Measurements from ENCODE around the gene NPAS2. TPM values are rescaled to one million over a fixed set of nuclear protein-coding genes. Genes with fewer than 3 reads are reported as not detected.

Gene NPAS2
- total RNA-seq, 1 experiment from 2014 or later, result 20.4 TPM

GRCh38 chr2:100870652-100871531 is 51.0 kb downstream of the NPAS2 start:
- Histone ChIP-seq H3K4me2 (ENCODE audit: low read length) (no peak overlapping the region), H3K27me3 (ENCODE audit: insufficient read depth, low read length) (no peaks in the 10 kb centered on the region), H4K20me1 (ENCODE audit: insufficient read depth) (no peaks in the 10 kb centered on the region), H3K4me3 (replicated peaks in 1 of 2; ENCODE audit: low read depth in 1 of 2, low read length in 2 of 2) (no peak overlapping the region), H3K27ac (ENCODE audit: low read depth, low read length) (no peak overlapping the region), H3K9me2 (ENCODE audit: insufficient read depth) (no peaks in the 10 kb centered on the region), H3K36me3 (ENCODE audit: control insufficient read depth in 1 of 2, insufficient read depth in 2 of 2, low read length in 2 of 2) (no peaks in the 10 kb centered on the region), H3K79me2 (ENCODE audit: insufficient read depth, low read length) (no peaks in the 10 kb centered on the region), H3K9ac (ENCODE audit: low read length) (no peak overlapping the region), H3K4me1 (ENCODE audit: control insufficient read depth in 1 of 2, insufficient read depth in 2 of 2, low read length in 2 of 2) (peaks cover 3 to 13% of the 10 kb centered on the region in 2 experiments; a peak in 3 of 4 replicates), H2AFZ (ENCODE audit: low read depth, low read length, poor library complexity, severe bottlenecking) (no peak overlapping the region), H3K9me3 (ENCODE audit: control insufficient read depth in 1 of 2, insufficient read depth in 1 of 2, low read depth in 1 of 2, low read length in 2 of 2) (peaks cover 5 to 6% of the 10 kb centered on the region in 2 experiments; a peak in 3 of 4 replicates)
- ChIA-PET POLR2A (no interaction called here), RAD21 (ENCODE audit: low non-redundant PET in 1 of 2, low total read pairs in 2 of 2, uncharacterized antibody in 2 of 2, unreplicated experiment in 2 of 2) (interaction anchor here in 1 of 2 experiments (1.1 kb wide), 1 partner anchor 141 kb away, joined by 3 read pairs; no protein-coding TSS in a partner anchor), CTCF (interaction anchor here (0.9 to 1.7 kb wide), 4 partner anchors 8 to 141 kb away, joined by 3 to 7 read pairs (median 3); no protein-coding TSS in a partner anchor)
- intact Hi-C loops (cut with micrococcal nuclease), result loop anchor here (5.0 kb wide), 1 partner anchor 139 kb away; no protein-coding TSS in a partner anchor
- no TSS peak for BruUV-seq (replicated peaks)
- DNase-seq (ENCODE audit: low read depth, low spot score) (no peak), ATAC-seq (peak; percentile 72)
- TF ChIP-seq TCF7L2 (IDR thresholded peaks at IDR 0.05; ENCODE audit: borderline replicate concordance, extremely low read depth, insufficient read depth, insufficient read length) (peak; percentile 16), CTCF (IDR thresholded peaks at IDR 0.05 in 2 of 3, conservative IDR thresholded peaks at IDR 0.05 in 1 of 3; ENCODE audit: borderline replicate concordance in 1 of 3, insufficient read depth in 1 of 3, low read depth in 2 of 3, low read length in 2 of 3) (peak; percentile 23 to 41 (median 39); a peak in 3 of 6 replicates), ELF1 (IDR thresholded peaks at IDR 0.05; ENCODE audit: borderline replicate concordance, low read depth) (no peak), RAD21 (IDR thresholded peaks at IDR 0.05; ENCODE audit: low read depth) (peak; percentile 20; the same call in 1 of the 2 replicates), CEBPB (IDR thresholded peaks at IDR 0.05; ENCODE audit: low read depth) (no peak), SIN3A (IDR thresholded peaks at IDR 0.05; ENCODE audit: low read depth) (no peak), EGR1 (IDR thresholded peaks at IDR 0.05; ENCODE audit: low read depth) (no peak)

All from HCT116 (cell line).